Fibroblast of the aortic adventitia (primary cell): Measurements from ENCODE around the gene CASP9. TPM values are rescaled to one million over a fixed set of nuclear protein-coding genes. Genes with fewer than 3 reads are reported as not detected.

Source experiments
- DNase-seq: peaks from one replicate; pipeline ENCODE4 v3.0.0-alpha.2; 2010; ENCODE audit warnings: low read depth
- H3K4me3 ChIP-seq: 2 replicates; pipeline ENCODE4 v1.5.1; 2011; ENCODE audit warnings: low read depth, mild to moderate bottlenecking, control low read depth, low read length, moderate library complexity
- CTCF ChIP-seq: IDR thresholded peaks from 2 replicates; pipeline ENCODE4 v1.5.1; 2011; ENCODE audit warnings: mild to moderate bottlenecking, low read length, control low read depth, inconsistent platforms; ENCODE audit not compliant: insufficient read depth
- total RNA-seq: library from RNA; depleted of rRNA; stranded (reverse); fragments of >200 nt; gene quantifications from 2 replicates; pipeline ENCODE4 v1.2.3, GENCODE V29; 2012; ENCODE audit warnings: low replicate concordance

The CASP9 gene
- total RNA-seq, 1 donor, result 7.1 TPM

GRCh38 chr1:15452216-15452615 lies 71.8 kb downstream of the CASP9 start:
- no peak for DNase-seq
- no peak for TF ChIP-seq CTCF
- no peak overlapping the region for H3K4me3 ChIP-seq

- H3K4me3 ChIP-seq, result no peak overlapping the region
- TF ChIP-seq CTCF, result no peak
- DNase-seq, result no peak
Observed at GRCh38 chr1:15451014-15451722, 72.8 kb downstream of the CASP9 start.

GRCh38 chr1:15449567-15449966 lies 74.4 kb downstream of the CASP9 start:
- no peak overlapping the region for H3K4me3 ChIP-seq
- no peak for DNase-seq
- no peak for TF ChIP-seq CTCF

- TF ChIP-seq CTCF, result no peak
- H3K4me3 ChIP-seq, result no peak overlapping the region
- no peak for DNase-seq
Observed at GRCh38 chr1:15448877-15449462, 75.0 kb downstream of the CASP9 start.

GRCh38 chr1:15446212-15446611 lies 77.8 kb downstream of the CASP9 start:
- no peak for TF ChIP-seq CTCF
- H3K4me3 ChIP-seq, result no peak overlapping the region
- DNase-seq, result no peak

GRCh38 chr1:15445390-15446122 lies 78.5 kb downstream of the CASP9 start:
- no peak for TF ChIP-seq CTCF
- no peak overlapping the region for H3K4me3 ChIP-seq
- DNase-seq, result no peak
